ENCODE results near the gene JARID2. TPM values are rescaled to one million over a fixed set of nuclear protein-coding genes. Genes with fewer than 3 reads are reported as not detected.

JARID2 gene
- polyA plus RNA-seq, 3 donors, result 2.0 to 7.0 (median 3.8) TPM

GRCh38 chr6:15491255-15491985, 245.6 kb downstream of the JARID2 start:
- H3K27ac ChIP-seq (ENCODE audit: low read depth, low read length), result no peak overlapping the region
- WGBS, 3 donors, result 13 to 15% (median 14%) methylated on average over 9 of the region's 9 CpGs

- WGBS, 3 donors, result 65 to 77% (median 72%) methylated on average over 5 of the region's 5 CpGs
- no peak overlapping the region for H3K27ac ChIP-seq (ENCODE audit: low read depth, low read length)
Measured at GRCh38 chr6:15491986-15492269, 246.1 kb downstream of the JARID2 start.

- no peak overlapping the region for H3K27ac ChIP-seq (ENCODE audit: low read depth, low read length)
- WGBS, 3 donors, result 92 to 96% (median 93%) methylated on average over 9 of the region's 9 CpGs
Measured at GRCh38 chr6:15493437-15494168, 247.7 kb downstream of the JARID2 start.

GRCh38 chr6:15495375-15495901, 249.6 kb downstream of the JARID2 start:
- no peak overlapping the region for H3K27ac ChIP-seq (ENCODE audit: low read depth, low read length)
- 64 to 84% (median 69%) methylated on average over 10 of the region's 10 CpGs for WGBS, 3 donors

- H3K27ac ChIP-seq (ENCODE audit: low read depth, low read length), result no peak overlapping the region
- 96 to 98% (median 97%) methylated on average over 55 to 60 of the region's 60 CpGs for WGBS, 3 donors
Measured at GRCh38 chr6:15496345-15497131, 250.7 kb downstream of the JARID2 start.

GRCh38 chr6:15498640-15499039, 252.8 kb downstream of the JARID2 start:
- 85 to 90% (median 89%) methylated on average over 12 of the region's 12 CpGs for WGBS, 3 donors

GRCh38 chr6:15499125-15499524, 253.3 kb downstream of the JARID2 start:
- no peak overlapping the region for H3K27ac ChIP-seq (ENCODE audit: low read depth, low read length)
- WGBS, 3 donors, result 95 to 98% (median 97%) methylated on average over 12 of the region's 12 CpGs

More at GRCh38 chr6:15498640-15499039, 252.8 kb downstream of the JARID2 start:
- no peak overlapping the region for H3K27ac ChIP-seq (ENCODE audit: low read depth, low read length)

GRCh38 chr6:15499591-15499990, 253.7 kb downstream of the JARID2 start:
- no peak overlapping the region for H3K27ac ChIP-seq (ENCODE audit: low read depth, low read length)
- 96% methylated on average over 9 of the region's 9 CpGs for WGBS, 3 donors

GRCh38 chr6:15500078-15500740, 254.3 kb downstream of the JARID2 start:
- WGBS, 3 donors, result 92 to 96% (median 93%) methylated on average over 16 of the region's 16 CpGs
- no peak overlapping the region for H3K27ac ChIP-seq (ENCODE audit: low read depth, low read length)

GRCh38 chr6:15500901-15501825, 255.3 kb downstream of the JARID2 start:
- 81 to 93% (median 88%) methylated on average over 38 of the region's 38 CpGs for WGBS, 3 donors
- no peak overlapping the region for H3K27ac ChIP-seq (ENCODE audit: low read depth, low read length)

- H3K27ac ChIP-seq (ENCODE audit: low read depth, low read length), result no peak overlapping the region
- 39 to 68% (median 50%) methylated on average over 19 of the region's 19 CpGs for WGBS, 3 donors
Measured at GRCh38 chr6:15501826-15502445, 256.1 kb downstream of the JARID2 start.

GRCh38 chr6:15502446-15503345, 256.8 kb downstream of the JARID2 start:
- 85 to 88% (median 88%) methylated on average over 20 of the region's 20 CpGs for WGBS, 3 donors
- no peak overlapping the region for H3K27ac ChIP-seq (ENCODE audit: low read depth, low read length)

GRCh38 chr6:15503346-15503680, 257.4 kb downstream of the JARID2 start:
- no peak overlapping the region for H3K27ac ChIP-seq (ENCODE audit: low read depth, low read length)
- WGBS, 3 donors, result 91 to 92% (median 91%) methylated on average over 6 of the region's 6 CpGs

GRCh38 chr6:15504040-15504495, 258.2 kb downstream of the JARID2 start:
- 50 to 79% (median 57%) methylated on average over 12 of the region's 12 CpGs for WGBS, 3 donors
- no peak overlapping the region for H3K27ac ChIP-seq (ENCODE audit: low read depth, low read length)

GRCh38 chr6:15504581-15505350, 258.9 kb downstream of the JARID2 start:
- WGBS, 3 donors, result 25 to 32% (median 25%) methylated on average over 26 of the region's 26 CpGs
- no peak overlapping the region for H3K27ac ChIP-seq (ENCODE audit: low read depth, low read length)

All from adipose tissue (tissue), 3 donors.